Neural progenitor cell (in vitro differentiated cells): ENCODE measurements around the gene HCK. TPM values are rescaled to one million over a fixed set of nuclear protein-coding genes. Genes with fewer than 3 reads are reported as not detected.

Source experiments
- DNase-seq: peaks from one replicate; pipeline ENCODE4 v3.0.0-alpha.2; 2016; ENCODE audit warnings: low spot score
- H2AFZ ChIP-seq: fragments of 200-600 bp; sonication (generic); replicated peaks from 2 replicates; pipeline ENCODE4 v1.6.1; 2016; ENCODE audit warnings: antibody characterized with exemption
- H3F3A ChIP-seq: fragments of 200-600 bp; sonication (generic); 2 replicates; pipeline ENCODE4 v1.6.1; 2016; ENCODE audit warnings: antibody characterized with exemption, low read depth
- H3K27ac ChIP-seq: fragments of 200-600 bp; sonication (generic); 2 replicates; pipeline ENCODE4 v1.5.1; 2016; ENCODE audit warnings: mild to moderate bottlenecking
- H3K27me3 ChIP-seq: fragments of 200-600 bp; sonication (generic); 2 replicates; pipeline ENCODE4 v1.6.1; 2016; ENCODE audit warnings: mild to moderate bottlenecking, moderate library complexity
- H3K36me3 ChIP-seq: fragments of 200-600 bp; sonication (generic); 2 replicates; pipeline ENCODE4 v1.5.1; 2016
- H3K4me1 ChIP-seq: fragments of 200-600 bp; sonication (generic); 2 replicates; pipeline ENCODE4 v1.6.1; 2016; ENCODE audit warnings: mixed run types
- H3K4me2 ChIP-seq: fragments of 200-600 bp; sonication (generic); 2 replicates; pipeline ENCODE4 v1.6.1; 2016
- H3K4me3 ChIP-seq: fragments of 200-600 bp; sonication (generic); 2 replicates; pipeline ENCODE4 v1.5.1; 2016
- H3K79me2 ChIP-seq: fragments of 200-600 bp; sonication (generic); 2 replicates; pipeline ENCODE4 v1.6.1; 2016; ENCODE audit warnings: low read depth
- H3K9ac ChIP-seq: fragments of 200-600 bp; sonication (generic); 2 replicates; pipeline ENCODE4 v1.6.1; 2016
- H3K9me3 ChIP-seq: fragments of 200-600 bp; sonication (generic); 2 replicates; pipeline ENCODE4 v1.5.1; 2016; ENCODE audit warnings: low read depth
- H4K20me1 ChIP-seq: fragments of 200-600 bp; sonication (generic); 2 replicates; pipeline ENCODE4 v1.6.1; 2016; ENCODE audit warnings: low read depth
- H3K27ac Mint-ChIP-seq: 3 replicates; pipeline ENCODE4 v1.8.0; 2021; ENCODE audit warnings: mixed read lengths
- H3K27me3 Mint-ChIP-seq: 2 replicates; pipeline ENCODE4 v1.8.0; 2022; ENCODE audit warnings: low read depth, mild to moderate bottlenecking, inconsistent platforms, moderate library complexity, mixed read lengths; ENCODE audit not compliant: insufficient read depth
- H3K36me3 Mint-ChIP-seq: 3 replicates; pipeline ENCODE4 v1.8.0; 2021; ENCODE audit warnings: mixed read lengths
- H3K4me1 Mint-ChIP-seq: 3 replicates; pipeline ENCODE4 v1.8.0; 2021; ENCODE audit warnings: mixed read lengths
- H3K4me3 Mint-ChIP-seq: 3 replicates; pipeline ENCODE4 v1.8.0; 2021; ENCODE audit warnings: mild to moderate bottlenecking, moderate library complexity, mixed read lengths
- H3K9me3 Mint-ChIP-seq: 3 replicates; pipeline ENCODE4 v1.8.0; 2020; ENCODE audit warnings: mixed read lengths
- CTCF ChIP-seq: fragments of 200-600 bp; sonication (generic); IDR thresholded peaks from 2 replicates; pipeline ENCODE4 v1.5.1; 2017; ENCODE audit warnings: antibody characterized with exemption, mild to moderate bottlenecking
- EZH2 ChIP-seq: fragments of 200-600 bp; sonication (generic); IDR thresholded peaks from 2 replicates; pipeline ENCODE4 v1.6.1; 2017; ENCODE audit warnings: antibody characterized with exemption, mild to moderate bottlenecking, moderate library complexity
- EZH2phosphoT487 ChIP-seq: fragments of 200-600 bp; sonication (generic); IDR thresholded peaks from 2 replicates; pipeline ENCODE4 v1.6.1; 2017; ENCODE audit warnings: antibody characterized with exemption
- total RNA-seq: library from RNA; depleted of rRNA; stranded (reverse); fragments of >200 nt; gene quantifications from 2 replicates; pipeline ENCODE4 v1.2.3, GENCODE V29; 2015; ENCODE audit warnings: low replicate concordance

HCK gene
- total RNA-seq, 1 donor from 2014 or later = not detected

- TF ChIP-seq EZH2 (peak; percentile 19), EZH2phosphoT487 (no peak)
- Histone ChIP-seq H3K79me2 (peaks cover 49% of the 10 kb centered on the region), H3K9me3 (no peaks in the 10 kb centered on the region), H3K4me3 (peak within 1 kb of the TSS; percentile 75), H2AFZ (peak within 1 kb of the TSS; percentile 100), H4K20me1 (peaks cover 8% of the 10 kb centered on the region), H3K27me3 (peaks cover 19% of the 10 kb centered on the region), H3K36me3 (no peaks in the 10 kb centered on the region), H3F3A (no peaks in the 10 kb centered on the region), H3K27ac (peak within 1 kb of the TSS; percentile 97), H3K4me2 (peak within 1 kb of the TSS; percentile 84), H3K4me1 (peaks cover 7% of the 10 kb centered on the region), H3K9ac (peak within 1 kb of the TSS; percentile 94)
- DNase-seq = peak; percentile 97
- Mint-ChIP-seq H3K9me3 (no peaks in the 10 kb centered on the region), H3K27me3 (no peaks in the 10 kb centered on the region), H3K36me3 (peaks cover 4% of the 10 kb centered on the region), H3K4me1 (peaks cover 19% of the 10 kb centered on the region), H3K4me3 (peak within 1 kb of the TSS; percentile 97), H3K27ac (peak within 1 kb of the TSS; percentile 100)
Observed at GRCh38 chr20:32109392-32110172, 57.5 kb downstream of the HCK start, which contains the start of gene TM9SF4. TM9SF4 (plus strand) TSS chr20:32109714; CDS start chr20:32109741, 27 bp downstream.

DNA sequence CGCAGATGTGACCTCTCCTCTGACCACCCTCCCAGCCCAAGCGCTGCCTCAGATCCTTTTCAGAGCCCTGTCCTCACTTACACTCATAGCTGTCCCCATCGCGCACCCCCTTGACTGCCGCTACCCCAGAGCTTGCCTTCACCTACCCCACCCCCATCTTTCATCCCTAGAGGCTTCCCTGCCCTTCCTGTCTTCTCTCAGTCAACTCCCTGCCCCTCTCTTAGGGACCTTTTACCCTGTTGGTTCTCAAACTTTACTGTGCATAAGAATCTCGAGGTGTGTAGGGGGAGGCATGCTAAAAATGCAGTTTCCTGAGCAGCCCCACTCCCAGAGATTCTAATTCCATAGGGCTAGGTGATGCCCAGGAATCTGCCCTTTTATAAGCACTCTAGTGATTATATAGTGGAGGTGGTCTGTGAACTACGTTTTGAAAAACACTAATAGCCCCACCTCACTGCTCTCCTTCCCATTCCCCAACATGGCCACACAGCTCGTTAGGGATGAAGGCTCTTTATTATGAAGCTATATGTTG is 58.2 kb downstream of the HCK start:
- Histone ChIP-seq H3K9ac (peak overlapping the region; percentile 94), H3K79me2 (peaks cover 56% of the 10 kb centered on the region), H3K36me3 (no peaks in the 10 kb centered on the region), H3K4me3 (peak overlapping the region; percentile 75), H3K27ac (peak overlapping the region; percentile 97), H3K27me3 (peaks cover 12% of the 10 kb centered on the region), H3K4me1 (peaks cover 12% of the 10 kb centered on the region), H3K9me3 (no peaks in the 10 kb centered on the region), H3F3A (no peaks in the 10 kb centered on the region), H3K4me2 (peak overlapping the region; percentile 84), H2AFZ (no peak overlapping the region), H4K20me1 (peaks cover 15% of the 10 kb centered on the region)
- Mint-ChIP-seq H3K27ac (peak overlapping the region; percentile 98), H3K27me3 (no peaks in the 10 kb centered on the region), H3K36me3 (peaks cover 4% of the 10 kb centered on the region), H3K4me3 (peak overlapping the region; percentile 97), H3K9me3 (no peaks in the 10 kb centered on the region), H3K4me1 (peaks cover 24% of the 10 kb centered on the region)
- TF ChIP-seq EZH2phosphoT487 (no peak), CTCF (no peak), EZH2 (no peak)
- DNase-seq = no peak

- H3K27ac Mint-ChIP-seq = peak overlapping the region; percentile 98
- H3K79me2 ChIP-seq = peaks cover 61% of the 10 kb centered on the region
- H3K9me3 Mint-ChIP-seq = no peaks in the 10 kb centered on the region
- H4K20me1 ChIP-seq = peaks cover 20% of the 10 kb centered on the region
- peaks cover 27% of the 10 kb centered on the region for H3K4me1 Mint-ChIP-seq
- no peak for DNase-seq
- H3K4me2 ChIP-seq = peak overlapping the region; percentile 84
- H3K27me3 ChIP-seq = peaks cover 7% of the 10 kb centered on the region
- H3K27ac ChIP-seq = no peak overlapping the region
- peak overlapping the region; percentile 75 for H3K4me3 ChIP-seq
- no peaks in the 10 kb centered on the region for H3K27me3 Mint-ChIP-seq
- H3K36me3 Mint-ChIP-seq = peaks cover 4% of the 10 kb centered on the region
- no peak overlapping the region for H2AFZ ChIP-seq
- no peaks in the 10 kb centered on the region for H3K36me3 ChIP-seq
- H3K4me3 Mint-ChIP-seq = peak overlapping the region; percentile 97
- H3K4me1 ChIP-seq = peaks cover 15% of the 10 kb centered on the region
- H3K9me3 ChIP-seq = no peaks in the 10 kb centered on the region
- H3F3A ChIP-seq = no peaks in the 10 kb centered on the region
- H3K9ac ChIP-seq = peak overlapping the region; percentile 94
- TF ChIP-seq EZH2 (no peak), CTCF (no peak), EZH2phosphoT487 (no peak)
Observed at GRCh38 chr20:32110727-32111126, 58.7 kb downstream of the HCK start.
